Measurements from ENCODE around the gene CCDC82.

Gene CCDC82

GRCh38 chr11:96357794-96358193, 31.9 kb downstream of the CCDC82 start:
- Histone ChIP-seq H3K27ac (ENCODE audit: low read length) (no peak overlapping the region), H3K4me3 (ENCODE audit: low read length) (no peak overlapping the region), H3K9me3 (ENCODE audit: insufficient read depth, low read length) (no peaks in the 10 kb centered on the region), H3K4me2 (ENCODE audit: low read length) (no peak overlapping the region), H3K27me3 (ENCODE audit: low read depth, low read length) (no peaks in the 10 kb centered on the region), H3K9ac (ENCODE audit: low read length) (no peak overlapping the region), H3K4me1 (ENCODE audit: low read length) (peaks cover 10% of the 10 kb centered on the region), H3K36me3 (replicated peaks; ENCODE audit: low read depth, low read length) (no peaks in the 10 kb centered on the region), H3K79me2 (ENCODE audit: low read length) (no peaks in the 10 kb centered on the region), H4K20me1 (ENCODE audit: insufficient read depth, low read length) (no peaks in the 10 kb centered on the region), H2AFZ (ENCODE audit: low read depth, low read length) (no peak overlapping the region)
- TF ChIP-seq CTCF (IDR thresholded peaks at IDR 0.05; ENCODE audit: low read depth, low read length) (no peak), EZH2phosphoT487 (IDR thresholded peaks at IDR 0.05; ENCODE audit: low read depth) (no peak)

- TF ChIP-seq CTCF (IDR thresholded peaks at IDR 0.05; ENCODE audit: low read depth, low read length): no peak
- no peak for TF ChIP-seq EZH2phosphoT487 (IDR thresholded peaks at IDR 0.05; ENCODE audit: low read depth)
- H3K79me2 ChIP-seq (ENCODE audit: low read length): no peaks in the 10 kb centered on the region
Observed at GRCh38 chr11:96356848-96357247, 32.9 kb downstream of the CCDC82 start.

GRCh38 chr11:96342961-96343711, 46.6 kb downstream of the CCDC82 start, which contains the start of gene MAML2:
Gene MAML2 (minus strand): TSS chr11:96343195. CDS start chr11:96341895, 1,300 bp downstream.
- peaks cover 47% of the 10 kb centered on the region for H3K79me2 ChIP-seq (ENCODE audit: low read length)
- H3K27ac ChIP-seq (ENCODE audit: low read length): peak within 1 kb of the TSS; percentile 77
- H3K9ac ChIP-seq (ENCODE audit: low read length): peak within 1 kb of the TSS; percentile 89
- peaks cover 8% of the 10 kb centered on the region; the same call in 1 of the 2 replicates for H4K20me1 ChIP-seq (ENCODE audit: insufficient read depth, low read length)
- peak; percentile 53 for TF ChIP-seq CTCF (IDR thresholded peaks at IDR 0.05; ENCODE audit: low read depth, low read length)
- TF ChIP-seq EZH2phosphoT487 (IDR thresholded peaks at IDR 0.05; ENCODE audit: low read depth): no peak
- no peaks in the 10 kb centered on the region for H3K9me3 ChIP-seq (ENCODE audit: insufficient read depth, low read length)
- H3K4me2 ChIP-seq (ENCODE audit: low read length): peak within 1 kb of the TSS; percentile 96
- H3K4me1 ChIP-seq (ENCODE audit: low read length): peaks cover 38% of the 10 kb centered on the region
- peak within 1 kb of the TSS; percentile 78 for H2AFZ ChIP-seq (ENCODE audit: low read depth, low read length)
- no peaks in the 10 kb centered on the region for H3K36me3 ChIP-seq (replicated peaks; ENCODE audit: low read depth, low read length)
- no peaks in the 10 kb centered on the region for H3K27me3 ChIP-seq (ENCODE audit: low read depth, low read length)
- H3K4me3 ChIP-seq (ENCODE audit: low read length): peak within 1 kb of the TSS; percentile 86

More at GRCh38 chr11:96356848-96357247, 32.9 kb downstream of the CCDC82 start:
- Histone ChIP-seq H3K36me3 (replicated peaks; ENCODE audit: low read depth, low read length) (no peaks in the 10 kb centered on the region), H3K27me3 (ENCODE audit: low read depth, low read length) (no peaks in the 10 kb centered on the region), H3K4me2 (ENCODE audit: low read length) (no peak overlapping the region), H2AFZ (ENCODE audit: low read depth, low read length) (no peak overlapping the region), H4K20me1 (ENCODE audit: insufficient read depth, low read length) (no peaks in the 10 kb centered on the region), H3K4me1 (ENCODE audit: low read length) (peaks cover 10% of the 10 kb centered on the region), H3K27ac (ENCODE audit: low read length) (no peak overlapping the region), H3K9ac (ENCODE audit: low read length) (no peak overlapping the region), H3K9me3 (ENCODE audit: insufficient read depth, low read length) (no peaks in the 10 kb centered on the region), H3K4me3 (ENCODE audit: low read length) (no peak overlapping the region)

GRCh38 chr11:96342014-96342960, 47.4 kb downstream of the CCDC82 start:
- H3K9me3 ChIP-seq (ENCODE audit: insufficient read depth, low read length): no peaks in the 10 kb centered on the region
- TF ChIP-seq CTCF (IDR thresholded peaks at IDR 0.05; ENCODE audit: low read depth, low read length): no peak
- TF ChIP-seq EZH2phosphoT487 (IDR thresholded peaks at IDR 0.05; ENCODE audit: low read depth): no peak
- H3K4me2 ChIP-seq (ENCODE audit: low read length): peak overlapping the region; percentile 96
- peak overlapping the region; percentile 86 for H3K4me3 ChIP-seq (ENCODE audit: low read length)
- peak overlapping the region; percentile 71 for H2AFZ ChIP-seq (ENCODE audit: low read depth, low read length)
- H3K4me1 ChIP-seq (ENCODE audit: low read length): peaks cover 47% of the 10 kb centered on the region
- H4K20me1 ChIP-seq (ENCODE audit: insufficient read depth, low read length): peaks cover 16% of the 10 kb centered on the region
- H3K27ac ChIP-seq (ENCODE audit: low read length): peak overlapping the region; percentile 75
- H3K9ac ChIP-seq (ENCODE audit: low read length): peak overlapping the region; percentile 89
- no peaks in the 10 kb centered on the region for H3K36me3 ChIP-seq (replicated peaks; ENCODE audit: low read depth, low read length)
- H3K27me3 ChIP-seq (ENCODE audit: low read depth, low read length): no peaks in the 10 kb centered on the region
- H3K79me2 ChIP-seq (ENCODE audit: low read length): peaks cover 55% of the 10 kb centered on the region

Measured in OCI-LY3 (cell line).